Mesenchymal stem cell (in vitro differentiated cells and primary cell): ENCODE data around the gene FGF22.

Experiments
- DNase-seq: peaks from one replicate; pipeline ENCODE4 v3.0.0-alpha.2; 2013
- H2AFZ ChIP-seq: one replicate; pipeline ENCODE4 v1.6.1; 2013; ENCODE audit warnings: low read depth, mild to moderate bottlenecking, control low read depth, inconsistent platforms, low read length, moderate library complexity
- H2AK5ac ChIP-seq: 2 replicates; pipeline ENCODE4 v1.6.1; 2013; ENCODE audit warnings: low read length, moderate library complexity, mild to moderate bottlenecking, inconsistent platforms; ENCODE audit not compliant: severe bottlenecking
- H2BK120ac ChIP-seq: one replicate; pipeline ENCODE4 v1.6.1; 2013; ENCODE audit warnings: low read depth, mild to moderate bottlenecking, inconsistent platforms, low read length, moderate library complexity
- H2BK12ac ChIP-seq, 2 experiments: one replicate each; pipeline ENCODE4 v1.6.1; 2013; ENCODE audit warnings: inconsistent platforms in 2 of 2, low read length in 2 of 2, mild to moderate bottlenecking in 2 of 2, moderate library complexity in 2 of 2, control low read depth in 1 of 2
- H2BK15ac ChIP-seq: one replicate; pipeline ENCODE4 v1.6.1; 2013; ENCODE audit warnings: mild to moderate bottlenecking, low read depth, inconsistent platforms; ENCODE audit not compliant: poor library complexity, severe bottlenecking
- H2BK5ac ChIP-seq: 2 replicates; pipeline ENCODE4 v1.6.1; 2013; ENCODE audit warnings: low read depth, mild to moderate bottlenecking, low read length, control low read depth, inconsistent platforms; ENCODE audit not compliant: poor library complexity, severe bottlenecking
- H3K14ac ChIP-seq, 2 experiments: one replicate each; pipeline ENCODE4 v1.6.1; 2013; ENCODE audit warnings: inconsistent platforms in 2 of 2, low read length in 2 of 2, control low read depth in 1 of 2, mild to moderate bottlenecking in 1 of 2, moderate library complexity in 1 of 2
- H3K18ac ChIP-seq, 2 experiments: one replicate each; pipeline ENCODE4 v1.6.1; 2013; ENCODE audit warnings: inconsistent platforms in 2 of 2, low read length in 2 of 2, control low read depth in 1 of 2, low read depth in 1 of 2, mild to moderate bottlenecking in 1 of 2
- H3K23ac ChIP-seq, 2 experiments: one replicate each; pipeline ENCODE4 v1.6.1; 2013; ENCODE audit warnings: inconsistent platforms in 2 of 2, low read length in 2 of 2, mild to moderate bottlenecking in 2 of 2, moderate library complexity in 2 of 2, control low read depth in 1 of 2
- H3K27ac ChIP-seq: 2 replicates; pipeline ENCODE4 v1.5.1; 2013; ENCODE audit warnings: mild to moderate bottlenecking, moderate library complexity, low read length, control low read depth, inconsistent platforms; ENCODE audit not compliant: poor library complexity, severe bottlenecking
- H3K27me3 ChIP-seq, 2 experiments: 2 replicates each; pipeline versions ENCODE4 v1.6.1 to v1.7.0; 2013; ENCODE audit warnings: low read length in 2 of 2, mild to moderate bottlenecking in 2 of 2, moderate library complexity in 2 of 2, control low read depth in 1 of 2, inconsistent platforms in 1 of 2; ENCODE audit not compliant: control insufficient read depth in 1 of 2, insufficient read depth in 1 of 2
- H3K36me3 ChIP-seq, 2 experiments: 2 replicates each; pipeline versions ENCODE4 v1.6.1 to v1.7.0; 2013; ENCODE audit warnings: low read length in 2 of 2, control low read depth in 1 of 2, inconsistent platforms in 1 of 2, low read depth in 1 of 2, mild to moderate bottlenecking in 1 of 2; ENCODE audit not compliant: insufficient read depth in 2 of 2, control insufficient read depth in 1 of 2
- H3K4ac ChIP-seq, 2 experiments: one replicate each; pipeline ENCODE4 v1.6.1; 2013; ENCODE audit warnings: inconsistent platforms in 2 of 2, low read length in 2 of 2, mild to moderate bottlenecking in 2 of 2, moderate library complexity in 2 of 2, control low read depth in 1 of 2, low read depth in 1 of 2
- H3K4me1 ChIP-seq: 2 replicates; pipeline ENCODE4 v1.6.1; 2013; ENCODE audit warnings: low read depth, low read length, control low read depth; ENCODE audit not compliant: control insufficient read depth, insufficient read depth
- H3K4me2 ChIP-seq: 2 replicates; pipeline ENCODE4 v1.6.1; 2013; ENCODE audit warnings: low read length, mild to moderate bottlenecking, inconsistent platforms; ENCODE audit not compliant: poor library complexity, severe bottlenecking
- H3K4me3 ChIP-seq, 2 experiments: 2 replicates each; pipeline versions ENCODE4 v1.5.1 to v1.7.0; 2013; ENCODE audit warnings: low read length in 2 of 2, mild to moderate bottlenecking in 2 of 2, control low read depth in 1 of 2, low read depth in 1 of 2; ENCODE audit not compliant: insufficient read depth in 1 of 2
- H3K79me1 ChIP-seq: replicated peaks from 2 replicates; pipeline ENCODE4 v1.6.1; 2013; ENCODE audit warnings: mild to moderate bottlenecking, control low read depth, low read length, inconsistent platforms; ENCODE audit not compliant: poor library complexity, severe bottlenecking
- H3K9ac ChIP-seq: 2 replicates; pipeline ENCODE4 v1.7.0; 2013; ENCODE audit warnings: mild to moderate bottlenecking, low read length, moderate library complexity
- H3K9me3 ChIP-seq: 2 replicates; pipeline ENCODE4 v1.7.0; 2013; ENCODE audit warnings: mild to moderate bottlenecking, low read length; ENCODE audit not compliant: control insufficient read depth
- H4K8ac ChIP-seq: one replicate; pipeline ENCODE4 v1.6.1; 2013; ENCODE audit warnings: inconsistent platforms, mild to moderate bottlenecking, low read length, moderate library complexity
- H4K91ac ChIP-seq: one replicate; pipeline ENCODE4 v1.6.1; 2013; ENCODE audit warnings: mild to moderate bottlenecking, low read length, inconsistent platforms
- WGBS: methylation state at CpG from one replicate; pipeline ENCODE4 v1.1.7; 2013; ENCODE audit warnings: mixed read lengths; 5-methylcytosine and 5-hydroxymethylcytosine counted together

Gene FGF22

GRCh38 chr19:615619-616018 lies 24.1 kb upstream of the FGF22 start:
- Histone ChIP-seq H2BK15ac (no peak overlapping the region), H3K9me3 (no peaks in the 10 kb centered on the region), H3K27ac (no peak overlapping the region), H3K4ac (no peak overlapping the region), H2BK12ac (no peak overlapping the region), H2AK5ac (no peak overlapping the region), H3K4me2 (no peak overlapping the region), H3K27me3 (peaks cover 0 to 4% of the 10 kb centered on the region in 2 experiments), H3K79me1 (peaks cover 12% of the 10 kb centered on the region), H4K91ac (no peak overlapping the region), H3K9ac (no peak overlapping the region), H3K4me1 (peaks cover 19% of the 10 kb centered on the region), H3K4me3 (no peak overlapping the region), H3K14ac (no peak overlapping the region), H4K8ac (no peak overlapping the region), H3K23ac (no peak overlapping the region), H2BK120ac (no peak overlapping the region), H2AFZ (no peak overlapping the region), H3K18ac (no peak overlapping the region), H3K36me3 (peaks cover 18 to 76% of the 10 kb centered on the region in 2 experiments), H2BK5ac (no peak overlapping the region)
- 85% methylated on average over 18 of the region's 33 CpGs for WGBS
- no peak for DNase-seq

GRCh38 chr19:616062-616700 lies 23.5 kb upstream of the FGF22 start:
- peaks cover 0 to 4% of the 10 kb centered on the region in 2 experiments for H3K27me3 ChIP-seq
- H3K79me1 ChIP-seq, result peaks cover 12% of the 10 kb centered on the region
- H2AFZ ChIP-seq, result no peak overlapping the region
- H3K4me3 ChIP-seq, result no peak overlapping the region
- peaks cover 18 to 80% of the 10 kb centered on the region in 2 experiments for H3K36me3 ChIP-seq
- H2BK5ac ChIP-seq, result no peak overlapping the region
- no peak overlapping the region for H3K4ac ChIP-seq
- H2AK5ac ChIP-seq, result no peak overlapping the region
- H2BK12ac ChIP-seq, result no peak overlapping the region
- H3K4me2 ChIP-seq, result no peak overlapping the region
- no peak overlapping the region for H4K91ac ChIP-seq
- H2BK120ac ChIP-seq, result no peak overlapping the region
- no peak overlapping the region for H4K8ac ChIP-seq
- H3K9me3 ChIP-seq, result no peaks in the 10 kb centered on the region
- H3K9ac ChIP-seq, result no peak overlapping the region
- no peak overlapping the region for H3K27ac ChIP-seq
- no peak overlapping the region for H2BK15ac ChIP-seq
- no peak overlapping the region for H3K23ac ChIP-seq
- peaks cover 15% of the 10 kb centered on the region for H3K4me1 ChIP-seq
- H3K18ac ChIP-seq, result no peak overlapping the region
- no peak for DNase-seq
- no peak overlapping the region for H3K14ac ChIP-seq
- 83% methylated on average over 46 of the region's 97 CpGs for WGBS

- Histone ChIP-seq H3K4ac (no peak overlapping the region), H3K18ac (no peak overlapping the region), H4K91ac (no peak overlapping the region), H2AFZ (no peak overlapping the region), H2AK5ac (no peak overlapping the region), H3K9me3 (no peaks in the 10 kb centered on the region), H3K4me3 (no peak overlapping the region), H2BK15ac (no peak overlapping the region), H3K4me2 (no peak overlapping the region), H3K27me3 (peaks cover 0 to 4% of the 10 kb centered on the region in 2 experiments), H3K4me1 (peaks cover 11% of the 10 kb centered on the region), H3K79me1 (peaks cover 12% of the 10 kb centered on the region), H2BK12ac (no peak overlapping the region), H3K36me3 (peaks cover 18 to 88% of the 10 kb centered on the region in 2 experiments), H2BK120ac (no peak overlapping the region), H3K27ac (no peak overlapping the region), H2BK5ac (no peak overlapping the region), H3K14ac (no peak overlapping the region), H4K8ac (no peak overlapping the region), H3K23ac (no peak overlapping the region), H3K9ac (no peak overlapping the region)
- WGBS, result 94% methylated on average over 44 of the region's 58 CpGs
- DNase-seq, result no peak
Measured at GRCh38 chr19:616747-617526, 22.7 kb upstream of the FGF22 start.

- Histone ChIP-seq H4K91ac (no peak overlapping the region), H2AFZ (no peak overlapping the region), H3K14ac (no peak overlapping the region), H3K18ac (no peak overlapping the region), H2BK5ac (no peak overlapping the region), H2BK15ac (no peak overlapping the region), H3K27ac (no peak overlapping the region), H3K36me3 (peaks cover 18 to 94% of the 10 kb centered on the region in 2 experiments), H3K4ac (no peak overlapping the region), H4K8ac (no peak overlapping the region), H3K9ac (no peak overlapping the region), H2AK5ac (no peak overlapping the region), H3K23ac (no peak overlapping the region), H2BK120ac (no peak overlapping the region), H3K79me1 (peaks cover 12% of the 10 kb centered on the region), H2BK12ac (no peak overlapping the region), H3K4me1 (peaks cover 10% of the 10 kb centered on the region), H3K4me3 (no peak overlapping the region), H3K4me2 (no peak overlapping the region), H3K27me3 (peaks cover 0 to 4% of the 10 kb centered on the region in 2 experiments), H3K9me3 (no peaks in the 10 kb centered on the region)
- DNase-seq, result no peak
- 93% methylated on average over 26 of the region's 29 CpGs for WGBS
Measured at GRCh38 chr19:617551-618246, 22.0 kb upstream of the FGF22 start.
